ENCODE data around the gene GJC3. TPM values are rescaled to one million over a fixed set of nuclear protein-coding genes. Genes with fewer than 3 reads are reported as not detected.

The GJC3 gene, protein sequence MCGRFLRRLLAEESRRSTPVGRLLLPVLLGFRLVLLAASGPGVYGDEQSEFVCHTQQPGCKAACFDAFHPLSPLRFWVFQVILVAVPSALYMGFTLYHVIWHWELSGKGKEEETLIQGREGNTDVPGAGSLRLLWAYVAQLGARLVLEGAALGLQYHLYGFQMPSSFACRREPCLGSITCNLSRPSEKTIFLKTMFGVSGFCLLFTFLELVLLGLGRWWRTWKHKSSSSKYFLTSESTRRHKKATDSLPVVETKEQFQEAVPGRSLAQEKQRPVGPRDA
- 0.12 to 0.43 TPM (median 0.23 TPM) in 4 of 5 replicates, not detected in the other for total RNA-seq (2022; extraction: Qiagen RNA extraction; ENCODE audit: low read depth)

DNA sequence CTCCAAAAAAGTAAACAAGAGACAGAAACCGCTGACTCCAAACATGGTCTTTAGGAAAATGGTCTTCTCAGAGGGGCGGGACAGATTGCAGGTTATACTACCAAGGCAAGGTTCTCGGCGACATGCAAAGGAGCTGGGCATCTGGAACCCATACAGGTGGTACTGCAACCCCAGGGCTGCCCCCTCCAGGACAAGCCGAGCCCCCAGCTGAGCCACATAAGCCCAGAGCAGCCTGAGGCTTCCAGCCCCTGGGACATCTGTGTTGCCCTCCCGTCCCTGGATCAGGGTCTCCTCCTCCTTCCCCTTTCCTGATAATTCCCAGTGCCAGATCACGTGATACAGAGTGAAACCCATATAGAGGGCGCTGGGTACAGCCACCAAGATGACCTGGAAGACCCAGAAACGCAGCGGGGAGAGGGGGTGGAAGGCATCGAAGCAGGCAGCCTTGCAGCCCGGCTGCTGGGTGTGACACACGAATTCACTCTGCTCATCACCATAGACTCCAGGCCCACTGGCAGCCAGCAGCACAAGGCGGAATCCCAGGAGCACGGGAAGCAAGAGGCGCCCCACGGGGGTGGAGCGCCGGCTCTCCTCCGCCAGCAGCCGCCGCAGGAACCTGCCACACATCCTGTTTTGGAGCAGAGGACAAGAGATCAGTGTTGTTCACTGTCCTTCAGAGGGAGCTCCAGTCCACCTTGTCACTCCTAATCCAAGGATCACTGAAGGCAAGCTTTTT lies at the start of gene GJC3:
TSS of gene GJC3 (minus strand) at position 627 of the 736 bp plus-strand sequence. CDS start at position 627, 0 bp downstream.

DNA sequence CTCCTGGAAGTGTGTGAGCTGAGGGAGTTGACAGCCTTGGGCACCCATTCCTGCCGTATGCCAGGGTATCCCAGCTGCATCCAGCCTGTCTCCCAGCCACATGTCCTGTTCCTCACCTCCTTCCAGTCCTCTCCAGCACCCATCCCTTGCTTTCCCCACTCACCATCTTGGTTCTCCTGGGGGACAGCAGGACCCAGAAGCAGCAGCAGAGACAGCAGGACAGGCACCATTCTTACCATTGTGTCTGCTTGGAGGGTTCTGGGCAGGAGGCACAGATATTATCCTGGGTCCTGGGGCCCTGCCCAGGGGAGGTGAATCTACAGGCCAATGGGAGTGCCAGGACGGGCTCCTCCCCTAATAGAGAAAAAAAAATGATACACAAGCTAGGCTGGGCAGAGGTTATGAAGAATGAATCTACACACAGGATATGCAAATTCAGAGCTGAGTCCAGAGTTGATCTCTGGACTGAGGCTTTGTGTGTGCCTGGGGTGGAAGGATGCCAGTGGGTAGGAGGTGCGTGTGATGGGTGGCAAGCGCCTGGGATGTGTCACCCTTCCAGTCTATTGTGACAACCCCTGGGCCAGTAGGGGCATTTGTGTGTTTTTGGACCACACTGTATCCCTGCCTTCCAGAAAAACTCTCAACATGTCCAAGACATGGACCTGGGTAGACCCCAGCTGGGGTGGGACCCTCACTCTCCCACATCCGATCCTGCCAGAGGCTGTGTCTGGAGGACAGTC lies 46.5 kb upstream of the GJC3 start, which contains the start of gene AZGP1:
TSS of gene AZGP1 (minus strand) at position 250 of the 740 bp plus-strand sequence. CDS start at position 239, 11 bp downstream.

DNA sequence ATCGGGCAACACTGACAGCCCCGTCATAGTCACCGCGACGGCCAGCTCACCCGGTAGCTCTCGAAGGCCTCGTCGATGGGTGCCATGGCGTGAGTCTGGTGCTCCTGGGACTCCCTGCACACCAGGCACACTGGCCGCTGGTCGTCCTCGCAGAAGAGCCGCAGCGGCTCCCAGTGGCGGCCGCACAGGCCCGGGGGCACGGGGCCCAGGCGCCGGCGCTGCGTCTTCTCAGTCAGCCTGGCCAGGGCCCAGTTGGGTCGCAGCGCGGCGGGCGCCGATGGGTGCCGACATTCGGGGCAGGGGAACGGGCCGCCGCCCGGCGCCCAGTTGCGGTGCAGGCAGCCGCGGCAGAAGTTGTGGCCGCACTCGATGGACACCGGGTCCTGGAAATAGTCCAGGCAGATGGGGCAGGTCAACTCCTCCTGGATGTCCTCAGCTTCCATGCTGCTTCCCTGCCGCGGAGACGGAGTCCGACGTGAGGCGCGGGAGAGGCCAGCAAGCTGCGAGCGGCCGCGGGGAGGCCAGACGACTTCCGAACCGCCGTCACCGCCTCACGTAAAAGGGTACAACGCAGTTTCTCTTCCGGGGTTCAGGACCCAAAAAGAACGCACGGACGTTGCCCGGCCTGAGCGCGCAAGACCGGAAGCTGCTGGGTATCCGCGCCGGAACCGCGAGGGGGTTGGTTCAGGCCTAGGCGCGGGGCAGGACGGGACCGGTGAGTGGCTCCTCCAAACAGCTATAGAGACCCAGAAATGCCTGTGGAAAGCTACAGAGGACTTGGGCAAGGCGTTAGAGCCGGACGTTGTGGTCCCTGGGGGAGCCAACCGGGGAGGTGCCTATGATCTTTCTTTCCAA lies 10.2 kb downstream of the GJC3 start, which contains the start of gene TRIM4:
TSS of gene TRIM4 (minus strand) at position 572 of the 855 bp plus-strand sequence. CDS start at position 443, 129 bp downstream.

DNA sequence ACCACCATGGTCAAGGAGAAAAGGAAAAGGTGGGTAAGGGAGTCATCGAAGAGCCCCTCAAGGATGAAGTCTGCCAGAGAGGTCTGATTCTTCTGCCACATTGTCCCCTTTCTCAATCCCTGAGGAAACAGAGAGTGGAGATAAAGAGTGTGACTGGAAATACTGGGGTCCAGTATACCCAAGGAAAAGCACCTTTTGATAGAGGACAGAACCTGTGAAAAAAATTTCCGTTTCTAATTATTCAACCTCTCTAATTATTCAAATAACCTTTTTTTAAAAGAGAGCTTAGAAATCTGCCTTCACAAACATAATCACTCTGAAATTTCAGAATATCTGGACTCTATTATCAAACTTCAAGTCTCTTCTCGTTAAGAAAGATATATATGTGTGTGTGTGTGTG lies 52.5 kb downstream of the GJC3 start, which contains the start of gene OR2AE1:
TSS of gene OR2AE1 (minus strand) at position 101 of the 400 bp plus-strand sequence. CDS start at position 101, 0 bp downstream.

Other genes with a start within 250 kb of the GJC3 start
- gene CYP3A5, start 249.6 kb downstream of the GJC3 start, total RNA-seq (2022; extraction: Qiagen RNA extraction; ENCODE audit: low read depth): 0.91 to 1.6 TPM (median 1.4 TPM) in 5 replicates
- gene CYP3A7, start 194.4 kb downstream of the GJC3 start, total RNA-seq (2022; extraction: Qiagen RNA extraction; ENCODE audit: low read depth): not detected in 5 replicates
- 0.06 to 0.09 TPM in 2 of 5 replicates, not detected in the others for gene CYP3A4, start 145.4 kb downstream of the GJC3 start, total RNA-seq (2022; extraction: Qiagen RNA extraction; ENCODE audit: low read depth)
- gene CYP3A43, start 101.6 kb downstream of the GJC3 start, total RNA-seq (2022; extraction: Qiagen RNA extraction; ENCODE audit: low read depth): not detected in 5 replicates
- gene OR2AE1, start 52.6 kb downstream of the GJC3 start, total RNA-seq (2022; extraction: Qiagen RNA extraction; ENCODE audit: low read depth): not detected in 5 replicates
- gene TRIM4, start 10.1 kb downstream of the GJC3 start, total RNA-seq (2022; extraction: Qiagen RNA extraction; ENCODE audit: low read depth): 24.7 to 26.5 TPM (median 25.3 TPM) in 5 replicates
- gene AZGP1, start 46.4 kb upstream of the GJC3 start, total RNA-seq (2022; extraction: Qiagen RNA extraction; ENCODE audit: low read depth): not detected in 5 replicates
- 6.8 to 10.2 TPM (median 9.1 TPM) in 5 replicates for gene ZKSCAN1, start 86.0 kb upstream of the GJC3 start, total RNA-seq (2022; extraction: Qiagen RNA extraction; ENCODE audit: low read depth)
- gene ZSCAN21, start 120.2 kb upstream of the GJC3 start, total RNA-seq (2022; extraction: Qiagen RNA extraction; ENCODE audit: low read depth): 9.7 to 11.0 TPM (median 10.2 TPM) in 5 replicates
- 20.3 to 23.8 TPM (median 21.1 TPM) in 5 replicates for gene ZNF3, start 152.1 kb upstream of the GJC3 start, total RNA-seq (2022; extraction: Qiagen RNA extraction; ENCODE audit: low read depth)
- gene COPS6, start 159.3 kb upstream of the GJC3 start, total RNA-seq (2022; extraction: Qiagen RNA extraction; ENCODE audit: low read depth): 151 to 191 TPM (median 180 TPM) in 5 replicates
- gene MCM7, start 171.8 kb upstream of the GJC3 start, total RNA-seq (2022; extraction: Qiagen RNA extraction; ENCODE audit: low read depth): 221 to 243 TPM (median 236 TPM) in 5 replicates
- 12.9 to 15.9 TPM (median 14.6 TPM) in 5 replicates for gene AP4M1, start 172.0 kb upstream of the GJC3 start, total RNA-seq (2022; extraction: Qiagen RNA extraction; ENCODE audit: low read depth)
- gene TAF6, start 189.7 kb upstream of the GJC3 start, total RNA-seq (2022; extraction: Qiagen RNA extraction; ENCODE audit: low read depth): 57.2 to 64.6 TPM (median 62.0 TPM) in 5 replicates
- gene CNPY4, start 190.0 kb upstream of the GJC3 start, total RNA-seq (2022; extraction: Qiagen RNA extraction; ENCODE audit: low read depth): 7.9 to 11.7 TPM (median 9.9 TPM) in 5 replicates
- gene MBLAC1, start 197.3 kb upstream of the GJC3 start, total RNA-seq (2022; extraction: Qiagen RNA extraction; ENCODE audit: low read depth): 2.0 to 3.1 TPM (median 2.6 TPM) in 5 replicates
- 167 to 200 TPM (median 171 TPM) in 5 replicates for gene LAMTOR4, start 219.3 kb upstream of the GJC3 start, total RNA-seq (2022; extraction: Qiagen RNA extraction; ENCODE audit: low read depth)
- 9.5 to 13.5 TPM (median 13.1 TPM) in 5 replicates for gene TRAPPC14, start 229.1 kb upstream of the GJC3 start, total RNA-seq (2022; extraction: Qiagen RNA extraction; ENCODE audit: low read depth)
- 0.07 to 0.26 TPM (median 0.10 TPM) in 3 of 5 replicates, not detected in the others for gene GAL3ST4, start 239.0 kb upstream of the GJC3 start, total RNA-seq (2022; extraction: Qiagen RNA extraction; ENCODE audit: low read depth)
- 0.32 to 1.5 TPM (median 0.84 TPM) in 5 replicates for gene GPC2, start 247.8 kb upstream of the GJC3 start, total RNA-seq (2022; extraction: Qiagen RNA extraction; ENCODE audit: low read depth)
- 0.21 to 0.72 TPM (median 0.21 TPM) in 3 of 5 replicates, not detected in the others for gene STAG3, start 248.3 kb upstream of the GJC3 start, total RNA-seq (2022; extraction: Qiagen RNA extraction; ENCODE audit: low read depth)

Data from A549 treated with GW870086 at 1 μM for 4 hours (cell line).